ENCODE measurements around the gene ECM1. TPM values are rescaled to one million over a fixed set of nuclear protein-coding genes. Genes with fewer than 3 reads are reported as not detected.

Gene ECM1
- total RNA-seq, 2 donors from 2014 or later: 1.2 to 1.9 TPM

DNA sequence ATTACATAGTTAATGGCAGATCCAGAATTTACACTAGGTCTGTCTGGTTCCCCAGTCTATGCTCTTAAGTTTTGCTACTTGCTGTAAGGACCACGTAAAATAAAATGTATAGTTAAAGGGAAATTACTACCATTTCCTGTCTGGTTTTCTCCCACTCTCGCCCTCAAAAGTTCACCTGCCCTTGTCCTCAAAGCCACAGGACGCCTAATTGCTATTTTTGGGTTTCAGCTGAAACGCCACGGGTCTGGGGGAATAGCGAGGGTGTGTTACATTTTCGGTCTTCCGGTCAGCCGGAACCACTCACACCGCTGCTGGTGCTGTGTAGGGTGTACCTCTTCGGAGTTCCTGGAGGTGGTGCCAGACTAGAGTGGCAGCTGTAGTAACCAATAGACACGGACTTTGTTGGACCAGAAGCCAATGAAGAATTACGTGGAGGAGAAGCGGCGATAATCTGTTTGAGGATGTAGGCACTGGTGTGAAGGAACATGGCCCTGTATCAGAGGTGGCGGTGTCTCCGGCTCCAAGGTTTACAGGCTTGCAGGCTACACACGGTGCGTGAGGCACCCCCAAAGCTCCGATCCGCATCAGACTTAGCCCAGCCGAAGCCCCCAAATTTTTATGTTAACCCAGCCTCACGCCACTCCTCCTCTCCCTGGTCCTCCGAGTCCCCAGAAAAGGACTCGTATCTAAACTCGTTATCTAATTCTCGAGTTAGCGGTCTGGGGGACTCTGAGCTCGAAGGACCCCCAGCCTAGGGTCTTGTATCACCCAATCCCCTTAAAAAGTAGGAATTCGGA, 20.7 kb upstream of the ECM1 start, which contains the start of gene TARS2:
TSS of gene TARS2 (plus strand) at position 454 of the 797 bp plus-strand sequence. CDS start at position 486, 32 bp downstream.
- H3K27ac Mint-ChIP-seq: peak within 1 kb of the TSS; percentile 95 to 96
- DNase-seq (ENCODE audit: low spot score): peak; percentile 98
- no peaks in the 10 kb centered on the region for H3K27me3 Mint-ChIP-seq
- H3K9me3 Mint-ChIP-seq: no peaks in the 10 kb centered on the region
- H3K4me3 Mint-ChIP-seq: peak within 1 kb of the TSS; percentile 97
- peaks cover 18% of the 10 kb centered on the region for H3K36me3 Mint-ChIP-seq
- ATAC-seq: peak; percentile 100
- H3K4me1 Mint-ChIP-seq (ENCODE audit: low read depth in 2 of 2): peaks cover 25 to 26% of the 10 kb centered on the region in 2 donors

- Mint-ChIP-seq H3K27ac (peak overlapping the region; percentile 95 to 96), H3K4me1 (ENCODE audit: low read depth in 2 of 2) (peaks cover 25 to 26% of the 10 kb centered on the region in 2 donors), H3K36me3 (peaks cover 18% of the 10 kb centered on the region), H3K9me3 (no peaks in the 10 kb centered on the region), H3K4me3 (peak overlapping the region; percentile 97), H3K27me3 (no peaks in the 10 kb centered on the region)
- DNase-seq (ENCODE audit: low spot score) (no peak), ATAC-seq (no peak)
Measured at GRCh38 chr1:150487763-150488115, 20.2 kb upstream of the ECM1 start.

- no peak overlapping the region for H3K27ac Mint-ChIP-seq
- H3K4me1 Mint-ChIP-seq (ENCODE audit: low read depth in 2 of 2): peaks cover 10 to 12% of the 10 kb centered on the region in 2 donors
- ATAC-seq (no peak), DNase-seq (ENCODE audit: low spot score) (no peak)
- no peaks in the 10 kb centered on the region for H3K9me3 Mint-ChIP-seq
- no peak overlapping the region for H3K4me3 Mint-ChIP-seq
- peaks cover 27% of the 10 kb centered on the region for H3K36me3 Mint-ChIP-seq
- H3K27me3 Mint-ChIP-seq: no peaks in the 10 kb centered on the region
Measured at GRCh38 chr1:150493175-150493574, 14.7 kb upstream of the ECM1 start.

DNA sequence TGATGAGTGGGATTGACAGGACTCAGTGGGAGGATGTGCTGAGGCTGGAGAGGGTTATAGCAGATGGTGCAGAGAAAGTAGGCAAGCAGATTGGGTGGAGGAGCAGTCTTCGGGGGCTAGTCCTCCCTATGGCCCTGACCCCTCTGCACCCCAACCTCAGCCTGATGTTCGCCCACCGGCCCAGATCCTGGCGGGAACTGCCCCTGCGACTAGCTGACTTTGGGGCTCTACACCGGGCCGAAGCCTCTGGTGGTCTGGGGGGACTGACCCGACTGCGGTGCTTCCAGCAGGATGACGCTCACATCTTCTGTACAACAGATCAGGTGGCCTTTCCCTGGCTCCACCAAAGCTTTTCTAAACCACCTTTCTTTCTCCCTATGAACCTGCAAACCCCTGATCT, 9.6 kb upstream of the ECM1 start:
- Mint-ChIP-seq H3K36me3 (peaks cover 28% of the 10 kb centered on the region), H3K9me3 (no peaks in the 10 kb centered on the region), H3K27me3 (no peaks in the 10 kb centered on the region), H3K4me3 (no peak overlapping the region), H3K4me1 (ENCODE audit: low read depth in 2 of 2) (peaks cover 0 to 3% of the 10 kb centered on the region in 2 donors), H3K27ac (no peak overlapping the region)
- DNase-seq (ENCODE audit: low spot score) (no peak), ATAC-seq (no peak)

DNA sequence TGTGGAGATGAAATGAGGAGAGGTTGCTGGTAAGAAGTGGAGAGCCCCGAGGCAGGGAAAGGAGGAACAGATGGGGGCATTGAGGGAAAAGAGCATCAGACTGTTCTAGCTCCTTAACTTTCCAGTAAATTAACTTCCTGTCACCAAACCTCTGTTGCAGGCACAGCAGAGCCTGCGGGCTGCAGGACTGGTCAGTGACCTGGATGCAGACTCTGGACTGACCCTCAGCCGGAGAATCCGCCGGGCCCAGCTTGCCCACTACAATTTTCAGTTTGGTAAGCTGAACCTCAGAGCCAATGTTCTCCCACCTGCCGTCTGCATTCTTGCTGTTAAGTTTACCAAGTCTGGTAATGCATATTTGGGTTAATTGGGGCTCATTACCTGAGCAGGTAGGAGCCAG, 2.5 kb upstream of the ECM1 start:
- no peak overlapping the region for H3K27ac Mint-ChIP-seq
- H3K4me1 Mint-ChIP-seq (ENCODE audit: low read depth in 2 of 2): peaks cover 0 to 5% of the 10 kb centered on the region in 2 donors
- H3K4me3 Mint-ChIP-seq: no peak overlapping the region
- peaks cover 11% of the 10 kb centered on the region for H3K36me3 Mint-ChIP-seq
- DNase-seq (ENCODE audit: low spot score): no peak
- H3K9me3 Mint-ChIP-seq: no peaks in the 10 kb centered on the region
- no peaks in the 10 kb centered on the region for H3K27me3 Mint-ChIP-seq
- ATAC-seq: no peak

DNA sequence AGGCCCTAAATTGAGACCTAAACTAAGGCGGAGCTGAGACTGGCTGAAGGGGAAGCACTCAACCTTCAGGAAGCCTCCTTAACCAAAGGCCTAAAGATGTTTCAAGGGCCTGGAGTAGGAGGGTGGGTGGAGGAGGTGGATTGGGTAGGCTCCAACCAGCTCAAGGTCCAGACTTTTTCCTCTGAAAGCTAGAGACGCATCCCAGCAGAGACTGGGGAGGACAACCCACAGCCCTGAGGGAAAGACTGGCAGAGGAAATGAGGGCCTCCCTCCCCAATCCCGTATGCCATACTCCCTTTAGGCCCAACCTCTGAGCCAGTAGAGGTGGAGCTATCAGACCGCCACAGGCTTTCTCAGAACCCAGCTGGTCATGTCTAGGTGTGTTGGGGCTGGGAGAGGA, 1.1 kb downstream of the ECM1 start:
- Mint-ChIP-seq H3K36me3 (peaks cover 6% of the 10 kb centered on the region), H3K4me3 (no peak overlapping the region), H3K4me1 (ENCODE audit: low read depth in 2 of 2) (peaks cover 0 to 3% of the 10 kb centered on the region in 2 donors), H3K9me3 (no peaks in the 10 kb centered on the region), H3K27ac (no peak overlapping the region), H3K27me3 (no peaks in the 10 kb centered on the region)
- no peak for ATAC-seq
- no peak for DNase-seq (ENCODE audit: low spot score)

GRCh38 chr1:150511551-150511950, 3.6 kb downstream of the ECM1 start:
- H3K36me3 Mint-ChIP-seq: no peaks in the 10 kb centered on the region
- DNase-seq (ENCODE audit: low spot score): no peak
- H3K4me1 Mint-ChIP-seq (ENCODE audit: low read depth in 2 of 2): peaks cover 7 to 13% of the 10 kb centered on the region in 2 donors
- no peaks in the 10 kb centered on the region for H3K27me3 Mint-ChIP-seq
- peak overlapping the region in 1 of 2 donors; percentile 50 for H3K27ac Mint-ChIP-seq
- H3K4me3 Mint-ChIP-seq: no peak overlapping the region
- no peak for ATAC-seq
- H3K9me3 Mint-ChIP-seq: no peaks in the 10 kb centered on the region

DNA sequence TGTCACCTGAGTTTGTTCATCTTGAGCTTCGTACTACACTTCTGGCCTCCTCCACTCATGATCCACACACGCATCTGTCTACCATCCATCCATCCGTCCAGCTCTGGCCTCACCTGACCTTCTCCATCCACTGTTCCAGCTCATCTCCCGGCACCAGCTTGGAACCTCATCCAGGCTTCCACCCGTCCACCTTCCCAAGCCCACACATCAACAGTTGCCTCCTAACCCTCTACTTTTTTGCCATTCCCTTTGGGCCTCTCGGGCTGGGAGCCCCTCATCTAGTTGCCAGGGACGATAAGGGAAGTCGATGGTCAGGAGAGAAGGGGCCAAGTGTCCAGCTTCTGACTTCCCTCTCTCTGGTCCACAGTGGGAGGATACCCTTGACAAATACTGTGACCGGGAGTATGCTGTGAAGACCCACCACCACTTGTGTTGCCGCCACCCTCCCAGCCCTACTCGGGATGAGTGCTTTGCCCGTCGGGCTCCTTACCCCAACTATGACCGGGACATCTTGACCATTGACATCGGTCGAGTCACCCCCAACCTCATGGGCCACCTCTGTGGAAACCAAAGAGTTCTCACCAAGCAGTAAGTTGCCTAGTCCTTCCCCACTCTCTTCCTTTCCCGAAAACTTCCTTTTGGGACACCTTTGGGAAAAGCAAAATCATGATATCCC, 4.2 kb downstream of the ECM1 start:
- H3K27me3 Mint-ChIP-seq: no peaks in the 10 kb centered on the region
- H3K36me3 Mint-ChIP-seq: no peaks in the 10 kb centered on the region
- DNase-seq (ENCODE audit: low spot score): no peak
- H3K27ac Mint-ChIP-seq: peak overlapping the region in 1 of 2 donors; percentile 50
- H3K9me3 Mint-ChIP-seq: no peaks in the 10 kb centered on the region
- H3K4me3 Mint-ChIP-seq: no peak overlapping the region
- no peak for ATAC-seq
- peaks cover 9 to 14% of the 10 kb centered on the region in 2 donors for H3K4me1 Mint-ChIP-seq (ENCODE audit: low read depth in 2 of 2)

- Mint-ChIP-seq H3K4me3 (no peak overlapping the region), H3K9me3 (no peaks in the 10 kb centered on the region), H3K27me3 (no peaks in the 10 kb centered on the region), H3K36me3 (no peaks in the 10 kb centered on the region), H3K4me1 (ENCODE audit: low read depth in 2 of 2) (peaks cover 9 to 12% of the 10 kb centered on the region in 2 donors), H3K27ac (no peak overlapping the region)
- ATAC-seq (no peak), DNase-seq (ENCODE audit: low spot score) (no peak)
Measured at GRCh38 chr1:150512846-150513245, 4.9 kb downstream of the ECM1 start.

- H3K27me3 Mint-ChIP-seq: no peaks in the 10 kb centered on the region
- H3K4me3 Mint-ChIP-seq: no peak overlapping the region
- no peak overlapping the region for H3K27ac Mint-ChIP-seq
Measured at GRCh38 chr1:150513351-150513791, 5.5 kb downstream of the ECM1 start.

DNA sequence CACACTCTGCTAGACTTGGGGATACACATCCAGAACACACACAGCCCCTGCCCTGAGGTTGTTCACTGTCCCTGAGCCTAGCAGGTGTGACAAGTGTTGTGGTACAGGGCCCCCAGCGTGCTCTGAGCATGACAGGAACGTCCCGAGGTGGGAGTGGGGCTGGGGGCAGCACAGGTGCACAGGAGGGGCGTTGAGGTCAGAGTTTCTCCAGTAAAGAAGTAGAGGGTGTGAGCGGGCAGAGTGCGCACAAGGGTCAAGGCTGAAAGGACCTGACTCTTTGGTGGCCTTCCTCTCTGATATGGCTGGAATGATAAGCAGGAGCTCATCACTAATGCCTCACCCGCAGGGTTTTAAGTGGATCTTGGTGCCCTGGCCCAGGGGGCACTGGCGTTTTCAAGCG, 6.4 kb downstream of the ECM1 start:
- peak; percentile 56 for DNase-seq (ENCODE audit: low spot score)
- peak overlapping the region; percentile 46 to 74 for H3K27ac Mint-ChIP-seq
- no peaks in the 10 kb centered on the region for H3K9me3 Mint-ChIP-seq
- no peak for ATAC-seq
- H3K27me3 Mint-ChIP-seq: no peaks in the 10 kb centered on the region
- peaks cover 9 to 12% of the 10 kb centered on the region in 2 donors for H3K4me1 Mint-ChIP-seq (ENCODE audit: low read depth in 2 of 2)
- H3K4me3 Mint-ChIP-seq: peak overlapping the region; percentile 80
- no peaks in the 10 kb centered on the region for H3K36me3 Mint-ChIP-seq

More at GRCh38 chr1:150513351-150513791, 5.5 kb downstream of the ECM1 start:
- Mint-ChIP-seq H3K36me3 (no peaks in the 10 kb centered on the region), H3K9me3 (no peaks in the 10 kb centered on the region), H3K4me1 (ENCODE audit: low read depth in 2 of 2) (peaks cover 9 to 12% of the 10 kb centered on the region in 2 donors)
- DNase-seq (ENCODE audit: low spot score) (no peak), ATAC-seq (no peak)

GRCh38 chr1:150514913-150515327, 7.0 kb downstream of the ECM1 start:
- Mint-ChIP-seq H3K9me3 (no peaks in the 10 kb centered on the region), H3K4me1 (ENCODE audit: low read depth in 2 of 2) (peaks cover 9 to 12% of the 10 kb centered on the region in 2 donors), H3K27ac (peak overlapping the region; percentile 46 to 74), H3K4me3 (peak overlapping the region; percentile 80), H3K36me3 (no peaks in the 10 kb centered on the region), H3K27me3 (no peaks in the 10 kb centered on the region)
- DNase-seq (ENCODE audit: low spot score) (peak; percentile 45), ATAC-seq (peak in 1 of 2 donors; percentile 0)

DNA sequence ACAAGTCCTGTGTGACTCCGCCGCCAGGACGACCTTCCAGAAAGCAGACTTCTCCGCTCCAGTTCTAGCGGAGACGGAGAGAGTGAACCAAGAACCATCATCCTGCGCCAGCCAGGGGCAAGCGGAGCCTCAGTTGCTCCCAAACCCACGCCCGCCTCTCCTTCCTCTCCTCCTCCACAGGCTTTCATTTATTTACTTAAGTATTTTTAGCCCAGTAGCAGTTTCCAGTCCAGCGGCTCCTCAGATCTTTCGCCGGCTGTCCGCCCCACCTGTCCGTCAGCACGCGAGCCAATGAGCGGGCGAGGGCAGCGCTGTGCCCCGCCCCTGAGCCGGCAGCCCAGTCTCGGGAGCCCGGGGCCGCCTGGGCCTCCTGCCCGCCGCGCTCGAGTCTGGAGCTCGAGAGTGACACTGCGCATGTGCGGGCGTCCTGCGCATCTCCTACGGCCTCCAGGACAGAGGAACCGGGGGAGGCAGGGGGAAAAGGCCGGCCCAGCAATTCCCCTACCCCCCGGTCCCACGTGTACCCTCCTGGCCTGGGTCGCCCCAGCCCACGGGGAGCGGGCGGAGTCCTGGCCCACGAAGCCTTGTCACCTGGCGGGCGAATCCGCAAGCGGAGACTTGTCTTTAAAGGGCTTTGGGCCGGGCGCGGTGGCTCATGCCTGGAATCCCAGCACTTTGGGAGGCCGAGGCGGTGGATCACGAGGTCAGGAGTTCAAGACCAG, 7.6 kb downstream of the ECM1 start, which contains the start of gene FALEC:
TSS of gene FALEC (plus strand) at position 425 of the 722 bp plus-strand sequence.
- Mint-ChIP-seq H3K4me3 (peak within 1 kb of the TSS; percentile 80), H3K9me3 (no peaks in the 10 kb centered on the region), H3K27ac (peak within 1 kb of the TSS; percentile 46 to 74), H3K27me3 (no peaks in the 10 kb centered on the region), H3K36me3 (no peaks in the 10 kb centered on the region), H3K4me1 (ENCODE audit: low read depth in 2 of 2) (peaks cover 9 to 12% of the 10 kb centered on the region in 2 donors)
- DNase-seq (ENCODE audit: low spot score): peak; percentile 98
- ATAC-seq: peak; percentile 100

Measured in natural killer cell treated with Interleukin-12 subunit alpha and Interleukin-12 subunit beta and Interleukin-15 and Interleukin-18, amount 100 ng/mL, for 72 hours (primary cell).